Measurements from ENCODE around the gene CCR6. TPM values are rescaled to one million over a fixed set of nuclear protein-coding genes. Genes with fewer than 3 reads are reported as not detected.

CCR6 gene
- polyA plus RNA-seq, 2 of the 4 experiments (the other 2 are of a cell fraction) = 0.01 TPM; not detected in 1

DNA sequence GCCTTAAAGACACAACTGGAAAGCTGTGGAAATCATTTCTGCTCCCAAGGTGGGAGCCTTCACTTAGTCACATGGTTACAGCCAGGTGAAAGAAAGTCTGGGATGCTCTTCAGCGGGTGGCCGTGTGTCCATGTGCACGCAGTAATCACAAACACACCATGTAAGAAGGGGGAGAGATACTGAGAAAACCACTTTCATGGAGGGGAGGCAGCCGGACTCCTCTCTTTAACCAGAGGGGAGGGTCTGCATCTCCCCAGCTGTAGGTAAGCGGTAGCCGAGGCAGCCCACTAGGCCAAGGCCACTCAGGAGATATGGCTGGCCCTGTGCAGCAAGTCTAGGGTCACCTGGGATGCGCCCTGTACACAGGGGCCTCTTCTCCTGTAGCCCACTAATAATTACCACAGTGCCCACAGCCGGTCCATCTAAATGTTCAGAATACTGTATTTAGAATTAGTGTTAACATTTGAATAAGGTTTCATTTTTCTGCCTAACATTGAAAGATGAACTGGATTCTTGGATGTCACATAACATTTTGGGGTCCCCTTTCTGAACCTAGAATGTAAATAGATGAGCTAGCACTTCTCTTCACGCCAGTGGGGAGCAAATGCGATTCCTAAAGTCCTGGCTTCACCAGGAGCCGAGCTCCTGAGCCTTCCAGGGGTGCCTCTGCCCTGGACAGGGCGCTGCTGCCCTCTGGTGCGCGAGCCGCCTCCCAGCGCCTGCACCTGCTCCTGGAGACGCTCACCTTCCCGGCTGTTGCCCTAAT is 19.0 kb downstream of the CCR6 start:
- peak; percentile 21 to 29 for DNase-seq (ENCODE audit: low read depth in 1 of 2, low spot score in 1 of 2)
- 40% methylated on average over 13 of the region's 18 CpGs for WGBS (ENCODE audit: missing lambda C conversion rate)
- ATAC-seq = peak; percentile 96 to 97
- Histone ChIP-seq H3K27ac (no peak overlapping the region), H3K4me1 (no peaks in the 10 kb centered on the region), H3K9me3 (no peaks in the 10 kb centered on the region), H3K4me2 (no peak overlapping the region), H3K4me3 (no peak overlapping the region)
- ChIA-PET POLR2A (no interaction called here), CTCF (interaction anchor here (0.5 to 4.3 kb wide), 16 partner anchors 9 to 862 kb away, joined by 3 to 32 read pairs (median 3); partner anchors contain the start of genes CCR6 and CEP43)
- peak; percentile 60; the same call in 2 of the 3 replicates for TF ChIP-seq SMC3 (IDR thresholded peaks at IDR 0.05)
- TF ChIP-seq RAD21 (conservative IDR thresholded peaks at IDR 0.05 in 1 of 2, IDR thresholded peaks at IDR 0.05 in 1 of 2) = peak; percentile 65 to 77
- TF ChIP-seq, protein P1, sequence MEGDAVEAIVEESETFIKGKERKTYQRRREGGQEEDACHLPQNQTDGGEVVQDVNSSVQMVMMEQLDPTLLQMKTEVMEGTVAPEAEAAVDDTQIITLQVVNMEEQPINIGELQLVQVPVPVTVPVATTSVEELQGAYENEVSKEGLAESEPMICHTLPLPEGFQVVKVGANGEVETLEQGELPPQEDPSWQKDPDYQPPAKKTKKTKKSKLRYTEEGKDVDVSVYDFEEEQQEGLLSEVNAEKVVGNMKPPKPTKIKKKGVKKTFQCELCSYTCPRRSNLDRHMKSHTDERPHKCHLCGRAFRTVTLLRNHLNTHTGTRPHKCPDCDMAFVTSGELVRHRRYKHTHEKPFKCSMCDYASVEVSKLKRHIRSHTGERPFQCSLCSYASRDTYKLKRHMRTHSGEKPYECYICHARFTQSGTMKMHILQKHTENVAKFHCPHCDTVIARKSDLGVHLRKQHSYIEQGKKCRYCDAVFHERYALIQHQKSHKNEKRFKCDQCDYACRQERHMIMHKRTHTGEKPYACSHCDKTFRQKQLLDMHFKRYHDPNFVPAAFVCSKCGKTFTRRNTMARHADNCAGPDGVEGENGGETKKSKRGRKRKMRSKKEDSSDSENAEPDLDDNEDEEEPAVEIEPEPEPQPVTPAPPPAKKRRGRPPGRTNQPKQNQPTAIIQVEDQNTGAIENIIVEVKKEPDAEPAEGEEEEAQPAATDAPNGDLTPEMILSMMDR (IDR thresholded peaks at IDR 0.05) = peak; percentile 52
- TF ChIP-seq, protein P2, sequence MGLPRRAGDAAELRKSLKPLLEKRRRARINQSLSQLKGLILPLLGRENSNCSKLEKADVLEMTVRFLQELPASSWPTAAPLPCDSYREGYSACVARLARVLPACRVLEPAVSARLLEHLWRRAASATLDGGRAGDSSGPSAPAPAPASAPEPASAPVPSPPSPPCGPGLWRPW (IDR thresholded peaks at IDR 0.05) = no peak
- FAIRE-seq = no peak

DNA sequence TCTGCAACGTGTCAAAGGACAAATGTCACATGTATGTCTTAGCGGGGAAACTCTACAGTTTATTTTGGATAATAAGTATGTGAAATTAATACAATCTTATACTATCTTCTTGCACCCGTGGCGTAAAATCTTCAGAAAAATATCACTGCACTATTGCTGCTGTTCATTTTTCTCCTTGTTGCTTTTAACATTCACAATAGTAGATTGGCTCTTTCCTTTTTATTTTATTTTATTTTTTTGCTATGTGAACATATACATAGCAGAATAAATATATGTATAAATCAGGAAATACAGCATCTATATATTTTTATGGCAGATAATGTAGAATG is 19.5 kb downstream of the CCR6 start:
- Histone ChIP-seq H3K27ac (no peak overlapping the region), H3K9me3 (no peaks in the 10 kb centered on the region), H3K4me1 (no peaks in the 10 kb centered on the region), H3K4me3 (no peak overlapping the region), H3K4me2 (no peak overlapping the region)
- ATAC-seq (no peak), FAIRE-seq (no peak), DNase-seq (ENCODE audit: low read depth in 1 of 2, low spot score in 1 of 2) (no peak)
- ChIA-PET CTCF (interaction anchor here (0.6 to 4.3 kb wide), 15 partner anchors 9 to 423 kb away, joined by 3 to 32 read pairs (median 3); partner anchors contain the start of genes CCR6 and CEP43), POLR2A (no interaction called here)
- 2% methylated on average over 4 of the region's 4 CpGs for WGBS (ENCODE audit: missing lambda C conversion rate)
- TF ChIP-seq HOXB13 (CRISPR knock-in tag; IDR thresholded peaks at IDR 0.05; ENCODE audit: low read depth) = no peak
- no peak for TF ChIP-seq TFCP2L1 (CRISPR knock-in tag; IDR thresholded peaks at IDR 0.05)
- TF ChIP-seq FOXS1 (CRISPR knock-in tag; IDR thresholded peaks at IDR 0.05) = no peak
- TF ChIP-seq, protein P3, sequence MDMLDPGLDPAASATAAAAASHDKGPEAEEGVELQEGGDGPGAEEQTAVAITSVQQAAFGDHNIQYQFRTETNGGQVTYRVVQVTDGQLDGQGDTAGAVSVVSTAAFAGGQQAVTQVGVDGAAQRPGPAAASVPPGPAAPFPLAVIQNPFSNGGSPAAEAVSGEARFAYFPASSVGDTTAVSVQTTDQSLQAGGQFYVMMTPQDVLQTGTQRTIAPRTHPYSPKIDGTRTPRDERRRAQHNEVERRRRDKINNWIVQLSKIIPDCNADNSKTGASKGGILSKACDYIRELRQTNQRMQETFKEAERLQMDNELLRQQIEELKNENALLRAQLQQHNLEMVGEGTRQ (IDR thresholded peaks at IDR 0.05) = no peak
- TF ChIP-seq RARB (CRISPR knock-in tag; IDR thresholded peaks at IDR 0.05) = no peak
- TF ChIP-seq ZSCAN20 (CRISPR knock-in tag; IDR thresholded peaks at IDR 0.05) = no peak
- TF ChIP-seq EHF (CRISPR knock-in tag; IDR thresholded peaks at IDR 0.05) = no peak
- TF ChIP-seq HEYL (CRISPR knock-in tag; IDR thresholded peaks at IDR 0.05) = no peak
- no peak for TF ChIP-seq RNF2 (IDR thresholded peaks at IDR 0.05; ENCODE audit: borderline replicate concordance, low read depth)
- TF ChIP-seq ZFP36 (IDR thresholded peaks at IDR 0.05; ENCODE audit: borderline replicate concordance, partially characterized antibody) = no peak
- TF ChIP-seq, protein P4, sequence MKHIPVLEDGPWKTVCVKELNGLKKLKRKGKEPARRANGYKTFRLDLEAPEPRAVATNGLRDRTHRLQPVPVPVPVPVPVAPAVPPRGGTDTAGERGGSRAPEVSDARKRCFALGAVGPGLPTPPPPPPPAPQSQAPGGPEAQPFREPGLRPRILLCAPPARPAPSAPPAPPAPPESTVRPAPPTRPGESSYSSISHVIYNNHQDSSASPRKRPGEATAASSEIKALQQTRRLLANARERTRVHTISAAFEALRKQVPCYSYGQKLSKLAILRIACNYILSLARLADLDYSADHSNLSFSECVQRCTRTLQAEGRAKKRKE (CRISPR knock-in tag; IDR thresholded peaks at IDR 0.05; ENCODE audit: low read depth) = no peak

DNA sequence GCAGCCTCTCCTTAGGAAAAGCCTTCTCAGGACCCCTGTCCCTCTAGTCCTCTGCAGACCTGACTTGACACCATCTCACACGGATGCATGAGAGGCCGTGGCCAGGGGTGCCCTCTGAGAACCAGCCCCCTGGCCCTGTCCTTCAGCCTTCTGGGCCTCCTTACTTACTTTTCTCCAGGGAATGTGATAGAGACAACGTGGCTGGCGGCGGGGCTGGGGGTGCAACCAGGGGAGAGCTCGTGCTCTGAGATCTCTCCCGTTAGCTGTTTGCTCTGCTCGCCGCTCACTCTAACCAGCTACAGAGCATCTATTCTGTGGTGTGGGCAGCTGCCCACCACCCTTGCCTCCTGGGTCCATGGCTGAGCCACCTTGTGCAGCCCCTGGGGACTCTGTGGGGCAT is 20.1 kb downstream of the CCR6 start:
- WGBS (ENCODE audit: missing lambda C conversion rate) = 25% methylated on average over 4 of the region's 9 CpGs
- FAIRE-seq (no peak), ATAC-seq (no peak), DNase-seq (ENCODE audit: low read depth in 1 of 2, low spot score in 1 of 2) (no peak)
- CTCF ChIA-PET = interaction anchor here (0.7 to 3.5 kb wide), 3 partner anchors 144 to 368 kb away, joined by 3 to 20 read pairs (median 9); partner anchors contain the start of gene CEP43
- H3K27ac ChIP-seq = no peak overlapping the region
- H3K4me2 ChIP-seq = no peak overlapping the region
- H3K4me3 ChIP-seq = no peak overlapping the region
- POLR2A ChIA-PET = no interaction called here
- H3K9me3 ChIP-seq = no peaks in the 10 kb centered on the region
- H3K4me1 ChIP-seq = no peaks in the 10 kb centered on the region
- TF ChIP-seq KDM1A (IDR thresholded peaks at IDR 0.05; ENCODE audit: low read depth) (no peak), RARB (CRISPR knock-in tag; IDR thresholded peaks at IDR 0.05) (no peak), NFE2L2 (conservative IDR thresholded peaks at IDR 0.05; ENCODE audit: low read length) (no peak), KDM5A (IDR thresholded peaks at IDR 0.05) (no peak), RNF2 (IDR thresholded peaks at IDR 0.05; ENCODE audit: borderline replicate concordance, low read depth) (no peak), EHF (CRISPR knock-in tag; IDR thresholded peaks at IDR 0.05) (no peak), ZC3H11A (IDR thresholded peaks at IDR 0.05) (no peak), RAD21 (conservative IDR thresholded peaks at IDR 0.05 in 1 of 2, IDR thresholded peaks at IDR 0.05 in 1 of 2) (no peak), JUN (IDR thresholded peaks at IDR 0.05) (no peak), JUNB (IDR thresholded peaks at IDR 0.05) (no peak), POLR2A (IDR thresholded peaks at IDR 0.05; ENCODE audit: low read length) (no peak), HOXA7 (CRISPR knock-in tag; IDR thresholded peaks at IDR 0.05) (no peak)
- TF ChIP-seq, protein P5, sequence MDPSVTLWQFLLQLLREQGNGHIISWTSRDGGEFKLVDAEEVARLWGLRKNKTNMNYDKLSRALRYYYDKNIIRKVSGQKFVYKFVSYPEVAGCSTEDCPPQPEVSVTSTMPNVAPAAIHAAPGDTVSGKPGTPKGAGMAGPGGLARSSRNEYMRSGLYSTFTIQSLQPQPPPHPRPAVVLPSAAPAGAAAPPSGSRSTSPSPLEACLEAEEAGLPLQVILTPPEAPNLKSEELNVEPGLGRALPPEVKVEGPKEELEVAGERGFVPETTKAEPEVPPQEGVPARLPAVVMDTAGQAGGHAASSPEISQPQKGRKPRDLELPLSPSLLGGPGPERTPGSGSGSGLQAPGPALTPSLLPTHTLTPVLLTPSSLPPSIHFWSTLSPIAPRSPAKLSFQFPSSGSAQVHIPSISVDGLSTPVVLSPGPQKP (IDR thresholded peaks at IDR 0.05; ENCODE audit: low read depth, low read length) = no peak
- TF ChIP-seq, protein P2 (IDR thresholded peaks at IDR 0.05) = no peak
- TF ChIP-seq, protein P6, sequence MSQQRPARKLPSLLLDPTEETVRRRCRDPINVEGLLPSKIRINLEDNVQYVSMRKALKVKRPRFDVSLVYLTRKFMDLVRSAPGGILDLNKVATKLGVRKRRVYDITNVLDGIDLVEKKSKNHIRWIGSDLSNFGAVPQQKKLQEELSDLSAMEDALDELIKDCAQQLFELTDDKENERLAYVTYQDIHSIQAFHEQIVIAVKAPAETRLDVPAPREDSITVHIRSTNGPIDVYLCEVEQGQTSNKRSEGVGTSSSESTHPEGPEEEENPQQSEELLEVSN (IDR thresholded peaks at IDR 0.05; ENCODE audit: borderline replicate concordance, low read depth) = no peak
- TF ChIP-seq, protein P7, sequence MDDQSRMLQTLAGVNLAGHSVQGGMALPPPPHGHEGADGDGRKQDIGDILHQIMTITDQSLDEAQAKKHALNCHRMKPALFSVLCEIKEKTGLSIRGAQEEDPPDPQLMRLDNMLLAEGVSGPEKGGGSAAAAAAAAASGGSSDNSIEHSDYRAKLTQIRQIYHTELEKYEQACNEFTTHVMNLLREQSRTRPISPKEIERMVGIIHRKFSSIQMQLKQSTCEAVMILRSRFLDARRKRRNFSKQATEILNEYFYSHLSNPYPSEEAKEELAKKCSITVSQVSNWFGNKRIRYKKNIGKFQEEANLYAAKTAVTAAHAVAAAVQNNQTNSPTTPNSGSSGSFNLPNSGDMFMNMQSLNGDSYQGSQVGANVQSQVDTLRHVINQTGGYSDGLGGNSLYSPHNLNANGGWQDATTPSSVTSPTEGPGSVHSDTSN (IDR thresholded peaks at IDR 0.05) = no peak
